Measurements from ENCODE around the gene PROZ. TPM values are rescaled to one million over a fixed set of nuclear protein-coding genes. Genes with fewer than 3 reads are reported as not detected.

Gene PROZ
- total and polyA plus RNA-seq, 5 experiments from 2014 or later: not detected

- Mint-ChIP-seq H3K36me3 (no peaks in the 10 kb centered on the region), H3K4me1 (no peaks in the 10 kb centered on the region), H3K27ac (no peak overlapping the region), H3K9me3 (no peaks in the 10 kb centered on the region), H3K27me3 (peaks cover 0 to 25% (median 2%) of the 10 kb centered on the region in 5 donors), H3K4me3 (no peak overlapping the region)
- DNase-seq (peak in 2 of 10 donors; percentile 13 to 43), ATAC-seq (no peak)
- POLR2A ChIA-PET: no interaction called here
Observed at GRCh38 chr13:113115363-113116205, 42.9 kb upstream of the PROZ start.

DNA sequence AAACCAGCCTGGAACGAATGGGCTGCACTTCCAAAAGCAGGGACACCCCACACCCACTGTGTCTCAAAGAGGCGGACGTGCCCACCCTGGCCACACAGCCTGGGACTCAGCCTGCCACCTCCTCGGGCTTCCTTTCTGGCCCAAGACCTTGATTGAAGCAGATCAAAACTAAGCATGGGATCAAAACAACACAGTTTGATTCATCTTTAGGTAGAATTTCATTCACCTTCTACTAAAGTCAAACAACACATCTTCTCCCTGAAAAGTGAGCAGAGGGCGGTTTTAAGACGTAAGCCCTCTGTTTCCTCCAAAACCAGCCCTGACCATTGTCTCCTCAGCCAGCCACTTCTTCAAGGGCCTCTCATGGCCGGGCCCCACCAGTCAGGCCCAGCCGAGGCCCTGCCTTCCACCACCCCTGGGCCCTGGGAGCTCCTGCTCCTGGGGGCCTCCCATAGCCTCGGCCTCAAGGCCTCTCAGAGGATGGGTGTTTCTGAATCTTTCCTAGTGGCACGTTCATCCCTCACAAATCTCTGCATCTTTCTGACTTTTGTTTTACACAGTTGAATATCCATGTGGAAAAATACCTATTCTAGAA lies 42.1 kb upstream of the PROZ start:
- no peak for ATAC-seq
- Mint-ChIP-seq H3K9me3 (no peaks in the 10 kb centered on the region), H3K36me3 (no peaks in the 10 kb centered on the region), H3K4me1 (no peaks in the 10 kb centered on the region), H3K4me3 (no peak overlapping the region), H3K27ac (no peak overlapping the region), H3K27me3 (peaks cover 0 to 25% (median 2%) of the 10 kb centered on the region in 5 donors)
- peak in 1 of 10 donors; percentile 3 for DNase-seq
- POLR2A ChIA-PET: no interaction called here

- Mint-ChIP-seq H3K36me3 (no peaks in the 10 kb centered on the region), H3K4me1 (no peaks in the 10 kb centered on the region), H3K4me3 (no peak overlapping the region), H3K27me3 (peaks cover 0 to 25% (median 2%) of the 10 kb centered on the region in 5 donors), H3K27ac (no peak overlapping the region), H3K9me3 (no peaks in the 10 kb centered on the region)
- DNase-seq: peak in 1 of 10 donors; percentile 9
- ATAC-seq: no peak
- POLR2A ChIA-PET: no interaction called here
Observed at GRCh38 chr13:113116871-113117271, 41.6 kb upstream of the PROZ start.

DNA sequence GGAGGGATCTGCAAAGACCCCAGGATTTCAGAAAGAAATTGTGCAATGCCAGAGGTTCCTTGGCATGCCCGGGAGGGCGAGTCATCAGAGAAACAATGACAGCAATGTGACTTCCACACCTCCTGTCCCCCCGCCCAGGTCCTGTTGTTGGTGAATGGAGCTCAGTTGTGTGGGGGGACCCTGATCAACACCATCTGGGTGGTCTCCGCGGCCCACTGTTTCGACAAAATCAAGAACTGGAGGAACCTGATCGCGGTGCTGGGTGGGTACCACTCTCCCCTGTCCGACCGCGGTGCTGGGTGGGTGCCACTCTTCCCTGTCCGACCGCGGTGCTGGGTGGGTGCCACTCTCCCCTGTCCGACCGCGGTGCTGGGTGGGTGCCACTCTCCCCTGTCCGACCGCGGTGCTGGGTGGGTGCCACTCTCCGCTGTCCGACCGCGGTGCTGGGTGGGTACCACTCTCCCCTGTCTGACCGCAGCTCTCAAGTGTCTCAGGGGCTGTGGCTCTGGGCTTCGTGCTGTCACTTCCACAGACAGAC lies 41.0 kb upstream of the PROZ start:
- POLR2A ChIA-PET: no interaction called here
- H3K27ac Mint-ChIP-seq: no peak overlapping the region

DNA sequence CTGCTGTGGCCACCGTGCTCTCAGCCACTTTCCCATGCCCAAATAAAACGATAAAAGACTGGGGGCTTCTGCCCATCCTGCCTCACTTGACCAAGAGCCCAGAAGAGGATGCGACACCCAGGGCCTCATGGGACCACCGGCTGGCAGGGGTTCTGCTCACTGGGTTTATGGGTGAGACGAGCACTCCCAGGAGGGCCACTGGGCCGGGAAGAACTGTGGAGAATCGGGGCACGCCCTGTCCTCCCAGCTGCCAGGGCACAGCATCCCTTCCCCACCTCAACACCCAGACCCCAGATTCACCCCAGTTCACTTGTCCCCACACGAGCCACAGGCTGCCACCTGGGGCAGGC lies 40.6 kb upstream of the PROZ start:
- Mint-ChIP-seq H3K27ac (no peak overlapping the region), H3K4me3 (no peak overlapping the region), H3K36me3 (no peaks in the 10 kb centered on the region), H3K4me1 (no peaks in the 10 kb centered on the region), H3K9me3 (no peaks in the 10 kb centered on the region), H3K27me3 (peaks cover 0 to 30% (median 4%) of the 10 kb centered on the region in 5 donors)
- DNase-seq (peak in 2 of 10 donors; percentile 10 to 62), ATAC-seq (no peak)
- POLR2A ChIA-PET: no interaction called here

More for the DNA sequence above, 41.0 kb upstream of the PROZ start:
- Mint-ChIP-seq H3K4me3 (no peak overlapping the region), H3K27me3 (peaks cover 0 to 25% (median 4%) of the 10 kb centered on the region in 5 donors), H3K4me1 (no peaks in the 10 kb centered on the region), H3K36me3 (no peaks in the 10 kb centered on the region), H3K9me3 (no peaks in the 10 kb centered on the region)
- DNase-seq: peak in 2 of 10 donors; percentile 10 to 58
- ATAC-seq: no peak

- no peaks in the 10 kb centered on the region for H3K4me1 Mint-ChIP-seq
- H3K27me3 Mint-ChIP-seq: peaks cover 0 to 32% (median 5%) of the 10 kb centered on the region in 5 donors
- no peak overlapping the region for H3K4me3 Mint-ChIP-seq
- no peaks in the 10 kb centered on the region for H3K9me3 Mint-ChIP-seq
- POLR2A ChIA-PET: no interaction called here
- H3K36me3 Mint-ChIP-seq: no peaks in the 10 kb centered on the region
- no peak for DNase-seq
- no peak for ATAC-seq
- no peak overlapping the region for H3K27ac Mint-ChIP-seq
Observed at GRCh38 chr13:113118261-113119021, 40.0 kb upstream of the PROZ start.

- POLR2A ChIA-PET: no interaction called here
- H3K4me3 Mint-ChIP-seq: no peak overlapping the region
- peak overlapping the region in 1 of 10 donors; percentile 33 for H3K27ac Mint-ChIP-seq
Observed at GRCh38 chr13:113119166-113119821, 39.2 kb upstream of the PROZ start.

DNA sequence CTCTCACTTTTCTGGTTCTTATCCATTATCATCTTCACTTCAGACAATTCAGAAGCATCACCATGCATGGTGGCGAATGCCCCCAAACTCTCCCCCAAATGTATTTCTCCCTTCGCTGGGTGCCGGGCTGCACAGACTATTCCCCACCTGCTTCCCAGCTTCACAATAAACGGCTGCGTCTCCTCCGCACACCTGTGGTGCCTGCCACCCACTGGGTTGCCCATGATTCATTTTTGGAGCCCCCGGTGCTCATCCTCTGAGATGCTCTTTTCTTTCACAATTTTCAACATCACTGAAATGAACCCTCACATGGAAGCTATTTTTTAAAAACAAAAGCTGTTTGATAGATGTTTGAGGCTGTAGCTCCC lies 38.6 kb upstream of the PROZ start:
- no peaks in the 10 kb centered on the region for H3K36me3 Mint-ChIP-seq
- H3K27ac Mint-ChIP-seq: peak overlapping the region in 1 of 10 donors; percentile 33
- POLR2A ChIA-PET: no interaction called here
- DNase-seq (no peak), ATAC-seq (no peak)
- H3K9me3 Mint-ChIP-seq: no peaks in the 10 kb centered on the region
- H3K4me1 Mint-ChIP-seq: no peaks in the 10 kb centered on the region
- peaks cover 0 to 30% (median 5%) of the 10 kb centered on the region in 5 donors for H3K27me3 Mint-ChIP-seq
- no peak overlapping the region for H3K4me3 Mint-ChIP-seq

More at GRCh38 chr13:113119166-113119821, 39.2 kb upstream of the PROZ start:
- peaks cover 0 to 30% (median 5%) of the 10 kb centered on the region in 5 donors for H3K27me3 Mint-ChIP-seq
- no peak for DNase-seq
- no peaks in the 10 kb centered on the region for H3K9me3 Mint-ChIP-seq
- H3K36me3 Mint-ChIP-seq: no peaks in the 10 kb centered on the region
- no peaks in the 10 kb centered on the region for H3K4me1 Mint-ChIP-seq
- no peak for ATAC-seq

GRCh38 chr13:113120300-113121182 lies 37.9 kb upstream of the PROZ start:
- ATAC-seq (no peak), DNase-seq (peak in 1 of 10 donors; percentile 13)
- Mint-ChIP-seq H3K4me3 (no peak overlapping the region), H3K27me3 (peaks cover 0 to 33% (median 6%) of the 10 kb centered on the region in 5 donors), H3K9me3 (no peaks in the 10 kb centered on the region), H3K4me1 (no peaks in the 10 kb centered on the region), H3K36me3 (no peaks in the 10 kb centered on the region), H3K27ac (peak overlapping the region in 1 of 10 donors; percentile 33)
- POLR2A ChIA-PET: no interaction called here

GRCh38 chr13:113121183-113121927 lies 37.1 kb upstream of the PROZ start:
- no peaks in the 10 kb centered on the region for H3K4me1 Mint-ChIP-seq
- ATAC-seq: no peak
- no peaks in the 10 kb centered on the region for H3K36me3 Mint-ChIP-seq
- no peak overlapping the region for H3K4me3 Mint-ChIP-seq
- DNase-seq: peak in 1 of 10 donors; percentile 14
- H3K27me3 Mint-ChIP-seq: peaks cover 0 to 36% (median 13%) of the 10 kb centered on the region in 5 donors
- POLR2A ChIA-PET: no interaction called here
- H3K9me3 Mint-ChIP-seq: no peaks in the 10 kb centered on the region
- H3K27ac Mint-ChIP-seq: no peak overlapping the region

DNA sequence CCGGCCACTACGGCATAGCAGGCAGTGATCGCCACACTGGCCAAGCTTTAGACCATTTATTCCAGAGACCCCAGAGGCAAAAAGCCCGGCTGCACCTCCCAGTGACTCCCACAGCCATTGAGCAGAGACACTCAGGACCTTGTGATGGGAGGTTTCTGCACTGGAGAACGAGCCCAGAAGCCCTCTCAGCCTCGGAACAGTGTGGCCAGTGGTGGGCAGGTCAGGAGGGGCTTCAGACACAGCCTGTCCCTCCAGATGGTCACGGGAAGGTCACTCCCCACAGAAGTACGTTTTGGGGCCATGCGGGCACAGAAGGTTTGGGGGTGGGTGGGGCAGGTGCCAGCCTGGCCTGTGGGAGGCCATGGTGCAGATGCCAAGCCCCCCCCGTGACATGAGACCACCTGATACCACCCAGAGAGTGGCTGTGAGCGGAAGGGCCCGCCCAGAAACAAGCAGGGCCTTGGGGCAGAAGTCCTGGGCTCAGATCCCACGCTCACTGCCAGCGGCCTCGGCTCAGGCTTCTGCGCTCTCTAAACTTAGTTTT lies 36.4 kb upstream of the PROZ start:
- no peak overlapping the region for H3K4me3 Mint-ChIP-seq
- H3K36me3 Mint-ChIP-seq: no peaks in the 10 kb centered on the region
- POLR2A ChIA-PET: no interaction called here
- ATAC-seq (no peak), DNase-seq (no peak)
- H3K4me1 Mint-ChIP-seq: no peaks in the 10 kb centered on the region
- H3K27ac Mint-ChIP-seq: no peak overlapping the region
- no peaks in the 10 kb centered on the region for H3K9me3 Mint-ChIP-seq
- H3K27me3 Mint-ChIP-seq: peaks cover 0 to 41% (median 19%) of the 10 kb centered on the region in 5 donors
